Activated CD8-positive, alpha-beta memory T cell treated with anti-CD3 and anti-CD28 coated beads, Interleukin-2, amount 50 U/mL, for 4 hours (primary cell): Measurements from ENCODE around the gene PARD3B.

ENCODE experiments used
- DNase-seq: peaks from one replicate; pipeline ENCODE4 v3.0.0-alpha.2; 2020

Gene PARD3B

DNA sequence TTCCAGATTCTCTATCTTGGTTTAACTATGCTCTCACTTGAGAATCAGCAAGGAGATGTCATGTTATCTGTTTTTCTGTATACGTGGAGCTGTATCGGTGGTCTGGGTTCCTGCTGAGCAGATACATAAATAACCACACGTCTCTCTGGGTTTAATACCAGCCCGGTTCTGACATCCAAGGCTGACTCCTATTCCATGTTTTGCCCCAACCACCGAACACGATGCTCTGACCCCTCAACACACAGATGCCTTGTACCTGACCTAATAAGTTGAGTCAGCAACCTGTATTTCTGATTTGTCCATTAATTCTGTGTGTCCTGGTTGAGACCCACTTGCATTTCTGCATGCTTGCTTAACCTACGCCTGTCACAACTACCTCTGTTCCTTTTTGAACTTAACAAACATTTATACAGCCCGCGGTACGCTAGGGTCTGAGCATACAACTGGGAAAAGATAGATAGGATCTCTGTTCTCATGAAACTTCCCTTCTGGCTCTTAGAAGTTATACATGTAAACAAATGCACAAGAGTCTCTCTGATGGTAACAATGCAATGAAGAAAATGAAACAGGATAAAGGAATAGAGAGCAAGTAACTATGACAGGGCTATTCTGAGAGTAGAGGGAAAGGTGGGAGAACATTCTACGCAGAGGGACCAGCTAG is 480.4 kb downstream of the PARD3B start:
- DNase-seq: no peak

- DNase-seq: no peak
These were observed 485.4 kb downstream of the PARD3B start for GRCh38 chr2:205030695-205031094.

GRCh38 chr2:205032093-205032551 is 486.8 kb downstream of the PARD3B start:
- no peak for DNase-seq

DNA sequence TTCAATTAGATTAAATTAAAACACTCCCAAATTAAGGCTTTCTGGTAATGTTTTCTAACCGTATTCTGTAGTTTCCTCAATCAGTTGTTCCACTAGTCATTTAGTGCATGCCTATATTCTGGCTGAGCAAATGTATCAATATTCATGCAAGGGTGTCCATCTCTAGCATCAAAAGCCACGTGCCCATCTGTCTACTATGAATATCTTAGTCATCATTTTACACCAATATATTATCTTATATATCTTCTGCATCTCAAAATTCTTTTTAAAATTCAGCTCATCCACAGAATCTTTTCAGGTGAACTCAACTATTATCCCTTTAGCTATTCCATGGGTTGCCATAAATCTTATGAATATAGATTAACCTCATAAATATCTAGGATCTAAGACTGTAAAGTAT is 488.2 kb downstream of the PARD3B start:
- DNase-seq: no peak

- no peak for DNase-seq
These were observed 488.8 kb downstream of the PARD3B start for GRCh38 chr2:205034034-205034433.

GRCh38 chr2:205040323-205040722 is 495.0 kb downstream of the PARD3B start:
- DNase-seq: no peak

- no peak for DNase-seq
These were observed 496.3 kb downstream of the PARD3B start for GRCh38 chr2:205041472-205042130.

DNA sequence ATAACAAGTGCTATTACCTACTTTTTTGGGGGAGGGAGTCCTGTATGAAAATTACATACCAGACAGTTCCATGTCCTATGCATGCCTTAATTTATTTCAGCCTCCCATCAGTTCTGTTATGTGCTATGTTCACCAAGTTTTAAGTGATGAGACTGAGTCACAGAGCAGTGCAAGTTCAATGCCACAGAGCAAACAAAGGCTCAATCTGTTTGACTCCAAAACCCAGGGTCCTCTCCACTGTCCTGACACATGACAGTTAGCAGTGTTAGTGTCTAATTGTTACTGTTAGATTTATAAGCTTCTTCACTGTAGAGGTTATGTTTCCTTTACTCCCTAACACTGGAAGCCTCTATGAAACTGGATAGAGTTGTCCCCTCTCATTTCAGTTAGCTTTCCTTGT is 498.0 kb downstream of the PARD3B start:
- no peak for DNase-seq

- no peak for DNase-seq
These were observed 500.4 kb downstream of the PARD3B start for GRCh38 chr2:205045706-205046105.

DNA sequence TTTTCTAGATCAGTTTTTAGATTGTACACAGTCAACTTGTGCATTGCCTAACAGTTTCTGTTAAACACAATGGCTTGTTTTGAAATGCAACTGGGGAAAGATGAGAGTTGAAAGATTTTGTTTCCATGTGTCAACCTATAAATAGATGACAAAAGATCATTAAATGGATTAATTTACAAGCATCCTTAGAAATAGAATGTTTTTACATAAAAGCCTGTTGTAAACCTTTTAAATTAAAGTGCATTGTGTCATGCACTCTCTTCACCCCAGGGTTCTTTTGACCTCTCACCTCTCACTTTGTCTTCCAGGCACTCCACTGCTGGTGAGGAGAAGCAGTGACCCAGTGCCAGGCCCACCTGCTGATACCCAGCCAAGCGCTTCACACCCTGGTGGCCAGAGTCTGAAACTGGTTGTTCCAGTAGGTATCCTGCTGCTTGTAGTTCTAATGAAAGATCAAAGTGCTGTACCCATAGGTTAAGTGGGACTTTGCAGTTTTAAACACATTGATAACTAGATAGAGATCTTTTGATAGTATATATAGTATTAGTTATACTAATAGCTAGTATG is 502.1 kb downstream of the PARD3B start:
- DNase-seq: no peak

DNA sequence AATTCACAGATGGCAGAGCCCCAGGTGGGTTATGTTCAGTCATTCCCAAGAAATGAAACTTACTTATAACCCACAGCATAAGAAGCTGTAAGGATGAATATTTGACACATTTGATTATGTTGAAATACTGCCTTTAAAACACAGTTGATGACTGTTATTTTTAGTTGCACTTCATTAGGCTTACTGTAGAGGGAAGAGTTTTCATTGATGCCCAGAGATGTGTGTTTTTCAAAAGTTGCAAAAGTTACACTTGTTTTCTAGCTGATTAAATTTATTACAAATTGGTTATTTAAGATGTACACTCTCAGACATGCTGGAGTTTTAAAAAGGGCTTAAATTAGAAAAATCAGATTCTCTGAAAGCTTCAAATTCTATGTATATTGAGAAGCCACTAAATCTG is 506.1 kb downstream of the PARD3B start:
- no peak for DNase-seq

GRCh38 chr2:205052781-205053180 is 507.5 kb downstream of the PARD3B start:
- no peak for DNase-seq

DNA sequence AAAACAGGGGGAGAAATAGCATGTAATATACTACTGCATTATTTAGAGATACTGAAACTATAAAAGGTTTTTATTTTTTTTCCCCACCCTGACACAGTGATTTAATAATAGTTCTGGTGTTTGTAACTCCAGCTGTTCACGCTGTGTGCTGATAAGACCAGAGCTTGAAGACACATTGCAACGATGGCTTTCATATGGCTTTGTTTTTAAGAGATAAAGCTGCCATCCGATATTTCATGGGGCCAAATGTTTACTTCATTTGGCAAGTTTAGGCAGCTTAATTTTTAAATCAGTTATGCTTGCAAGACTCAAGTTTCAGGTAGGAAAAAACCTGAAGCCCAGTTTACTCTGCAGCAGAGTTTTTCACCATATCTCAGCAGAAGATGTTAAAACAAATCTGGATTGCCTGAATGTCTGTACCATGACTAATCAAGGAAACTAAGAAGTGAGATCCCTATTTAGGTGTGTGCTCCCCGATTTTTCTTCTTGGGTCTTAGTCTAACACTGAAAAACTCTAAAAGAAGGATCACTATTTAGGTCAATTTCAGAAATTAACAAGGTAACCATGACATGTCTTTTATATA is 508.6 kb downstream of the PARD3B start:
- no peak for DNase-seq

DNA sequence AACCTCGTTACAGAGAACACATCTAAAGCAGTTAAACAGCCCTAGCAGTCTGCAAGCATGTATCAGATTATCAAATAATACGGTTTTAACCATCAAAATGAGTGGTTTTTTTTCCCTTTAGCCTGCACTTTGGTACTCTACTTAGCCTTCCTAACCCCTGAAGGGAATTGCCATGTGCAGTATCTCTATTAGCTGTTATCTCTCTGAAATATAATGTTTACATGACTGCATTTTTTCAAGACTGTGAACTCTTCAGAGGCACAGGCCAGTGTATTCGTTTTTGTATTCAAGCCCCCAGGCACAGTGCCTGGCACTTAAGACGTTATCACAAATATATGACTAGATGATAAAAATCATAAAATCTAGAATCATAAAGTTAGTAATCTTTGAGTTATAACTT is 509.5 kb downstream of the PARD3B start:
- DNase-seq: no peak

DNA sequence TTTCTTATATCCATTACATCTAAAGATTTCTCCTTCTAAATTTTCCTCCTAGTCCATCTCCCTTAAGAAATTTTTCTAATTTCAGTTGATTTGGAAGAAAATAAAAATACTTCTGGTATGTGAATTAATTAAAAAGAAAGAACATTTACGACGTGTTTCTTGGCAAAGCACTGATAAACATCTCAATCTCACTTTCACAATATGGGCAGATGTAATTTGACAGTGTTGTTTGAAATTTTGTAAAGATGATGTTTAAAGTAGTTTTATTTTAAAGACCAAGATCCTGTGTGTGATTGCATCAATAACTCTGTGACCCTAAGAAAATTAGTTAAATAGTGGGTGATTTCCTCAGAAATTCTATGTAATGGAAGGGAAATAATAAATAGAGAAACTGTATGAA is 510.0 kb downstream of the PARD3B start:
- no peak for DNase-seq

- DNase-seq: no peak
These were observed 510.9 kb downstream of the PARD3B start for GRCh38 chr2:205056151-205056561.

GRCh38 chr2:205058409-205058808 is 513.1 kb downstream of the PARD3B start:
- no peak for DNase-seq

GRCh38 chr2:205060269-205060668 is 515.0 kb downstream of the PARD3B start:
- no peak for DNase-seq

- DNase-seq: no peak
These were observed 520.8 kb downstream of the PARD3B start for GRCh38 chr2:205066081-205066480.

GRCh38 chr2:205069928-205070327 is 524.7 kb downstream of the PARD3B start:
- no peak for DNase-seq

DNA sequence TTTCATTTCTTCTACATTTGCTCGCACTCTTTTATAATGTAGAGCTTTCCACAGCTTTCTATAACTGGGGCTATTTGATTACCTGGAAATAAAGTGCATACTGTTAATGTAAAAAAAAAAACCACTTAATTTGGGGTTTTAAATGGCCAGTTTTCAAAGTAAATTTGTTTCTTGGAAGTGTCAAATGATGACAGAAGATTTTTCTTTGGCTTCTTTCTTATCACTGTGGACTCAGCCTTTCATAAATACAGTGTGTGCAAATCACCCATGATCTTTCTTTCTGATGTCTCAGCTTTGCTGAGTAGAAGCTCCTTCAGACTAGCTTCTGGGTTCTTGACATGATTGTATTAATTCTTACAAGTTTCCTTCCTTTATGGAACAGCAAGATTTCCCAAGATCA is 525.6 kb downstream of the PARD3B start:
- no peak for DNase-seq

GRCh38 chr2:205073433-205074020 is 528.3 kb downstream of the PARD3B start:
- DNase-seq: no peak

- no peak for DNase-seq
These were observed 531.1 kb downstream of the PARD3B start for GRCh38 chr2:205076405-205076804.

DNA sequence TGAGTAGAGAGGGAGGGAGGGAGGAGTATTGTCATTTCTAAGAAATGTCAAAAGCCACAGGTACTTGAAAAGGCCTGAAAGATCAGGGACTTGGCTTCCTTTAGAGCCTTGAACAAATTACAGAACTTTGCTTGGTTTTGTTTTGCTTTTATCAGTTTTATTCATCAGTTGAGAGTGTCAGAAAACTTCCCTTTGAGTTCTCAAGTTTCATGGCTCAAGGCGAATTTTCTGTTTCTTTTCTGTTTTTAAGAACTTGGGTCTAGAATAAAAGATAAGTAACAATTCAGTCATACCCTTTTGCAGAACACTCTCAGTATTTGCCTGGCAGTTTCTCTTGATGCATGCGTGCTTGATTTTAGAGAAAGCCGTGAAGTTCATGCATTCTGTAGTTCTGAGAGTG is 531.9 kb downstream of the PARD3B start:
- DNase-seq: no peak
